ENCODE data around the gene KCNMA1.

GRCh38 chr10:77553966-77554365 lies 83.6 kb downstream of the KCNMA1 start:
- TF ChIP-seq CTCF (IDR thresholded peaks at IDR 0.05) (no peak), POLR2A (IDR thresholded peaks at IDR 0.05) (no peak)

Measured in vagina (tissue), 2 donors.